Neuronal stem cell (in vitro differentiated cells): Measurements from ENCODE around the gene PKHD1.

ENCODE experiments used
- DNase-seq: peaks from one replicate; pipeline ENCODE4 v3.0.0-alpha.2; 2013; ENCODE audit warnings: low spot score
- H2AFZ ChIP-seq: one replicate; pipeline ENCODE4 v1.6.1; 2013; ENCODE audit warnings: mild to moderate bottlenecking, low read length, inconsistent platforms
- H2AK5ac ChIP-seq: 2 replicates; pipeline ENCODE4 v1.6.1; 2013; ENCODE audit warnings: low read depth, mild to moderate bottlenecking, inconsistent platforms, low read length, moderate library complexity, mixed read lengths
- H2BK120ac ChIP-seq: 2 replicates; pipeline ENCODE4 v1.6.1; 2013; ENCODE audit warnings: low read depth, mild to moderate bottlenecking, inconsistent platforms, low read length, moderate library complexity, mixed read lengths
- H2BK12ac ChIP-seq: one replicate; pipeline ENCODE4 v1.6.1; 2013; ENCODE audit warnings: low read length, inconsistent platforms
- H2BK15ac ChIP-seq: 2 replicates; pipeline ENCODE4 v1.6.1; 2013; ENCODE audit warnings: mild to moderate bottlenecking, low read length, inconsistent platforms, mixed read lengths
- H2BK5ac ChIP-seq: one replicate; pipeline ENCODE4 v1.6.1; 2013; ENCODE audit warnings: inconsistent platforms, mild to moderate bottlenecking, low read length, moderate library complexity
- H3K14ac ChIP-seq: one replicate; pipeline ENCODE4 v1.6.1; 2013; ENCODE audit warnings: low read length, inconsistent platforms
- H3K18ac ChIP-seq: 2 replicates; pipeline ENCODE4 v1.6.1; 2013; ENCODE audit warnings: low read length, inconsistent platforms
- H3K23ac ChIP-seq: 2 replicates; pipeline ENCODE4 v1.6.1; 2013; ENCODE audit warnings: low read depth, mild to moderate bottlenecking, mixed read lengths, low read length, inconsistent platforms; ENCODE audit not compliant: poor library complexity
- H3K27ac ChIP-seq: replicated peaks from 3 replicates; pipeline ENCODE4 v1.5.1; 2013; ENCODE audit warnings: low read length, inconsistent platforms
- H3K27me3 ChIP-seq, 3 experiments: 2 replicates each; pipeline ENCODE4 v1.6.1; 2013; ENCODE audit warnings: low read length in 3 of 3, mild to moderate bottlenecking in 2 of 3, inconsistent platforms in 1 of 3, low read depth in 1 of 3, mixed read lengths in 1 of 3, moderate library complexity in 1 of 3; ENCODE audit not compliant: control insufficient read depth in 3 of 3, insufficient read depth in 3 of 3
- H3K36me3 ChIP-seq, 2 donors: replicated peaks in 1 of 2; 2 replicates each; pipeline ENCODE4 v1.6.1; 2013; ENCODE audit warnings: low read length in 2 of 2; ENCODE audit not compliant: control insufficient read depth in 2 of 2, insufficient read depth in 2 of 2
- H3K4ac ChIP-seq: 2 replicates; pipeline ENCODE4 v1.6.1; 2013; ENCODE audit warnings: inconsistent platforms, mild to moderate bottlenecking, low read length, moderate library complexity
- H3K4me1 ChIP-seq, 2 donors: 1 replicate in 1 of 2; 2 replicates in 1 of 2; pipeline ENCODE4 v1.6.1; 2013; ENCODE audit warnings: low read length in 2 of 2, low read depth in 1 of 2; ENCODE audit not compliant: control insufficient read depth in 2 of 2, insufficient read depth in 1 of 2
- H3K4me2 ChIP-seq: one replicate; pipeline ENCODE4 v1.6.1; 2013; ENCODE audit warnings: mild to moderate bottlenecking, low read length, inconsistent platforms; ENCODE audit not compliant: insufficient read depth, poor library complexity, severe bottlenecking
- H3K4me3 ChIP-seq, 2 donors: 2 replicates each; pipeline ENCODE4 v1.5.1; 2013; ENCODE audit warnings: low read length in 2 of 2, mild to moderate bottlenecking in 2 of 2, inconsistent platforms in 1 of 2, moderate library complexity in 1 of 2
- H3K79me1 ChIP-seq: one replicate; pipeline ENCODE4 v1.6.1; 2013; ENCODE audit warnings: low read depth, mild to moderate bottlenecking, inconsistent platforms, low read length, moderate library complexity
- H3K9ac ChIP-seq: one replicate; pipeline ENCODE4 v1.6.1; 2013; ENCODE audit warnings: mild to moderate bottlenecking, low read depth, low read length, inconsistent platforms; ENCODE audit not compliant: poor library complexity
- H3K9me3 ChIP-seq, 2 donors: replicated peaks in 1 of 2; 2 replicates each; pipeline versions ENCODE3 to v1.6.1; 2013; ENCODE audit warnings: low read length in 2 of 2, mild to moderate bottlenecking in 2 of 2, inconsistent platforms in 1 of 2, low read depth in 1 of 2, mixed read lengths in 1 of 2, moderate library complexity in 1 of 2; ENCODE audit not compliant: control insufficient read depth in 2 of 2, insufficient read depth in 1 of 2
- H4K8ac ChIP-seq: one replicate; pipeline ENCODE4 v1.6.1; 2013; ENCODE audit warnings: low read depth, mild to moderate bottlenecking, inconsistent platforms, low read length, moderate library complexity
- H4K91ac ChIP-seq: one replicate; pipeline ENCODE4 v1.6.1; 2013; ENCODE audit warnings: low read length, low read depth, mild to moderate bottlenecking, inconsistent platforms; ENCODE audit not compliant: poor library complexity
- WGBS, 2 donors: extraction: QIAGEN DNeasy Blood & Tissue Kit; methylation state at CpG; one replicate each; pipeline ENCODE4 v1.1.7; 2013; ENCODE audit warnings: missing lambda C conversion rate in 2 of 2, mixed read lengths in 1 of 2; ENCODE audit not compliant: insufficient read length in 2 of 2, insufficient replicate concordance in 1 of 2; ENCODE audit errors: extremely low coverage in 2 of 2; 5-methylcytosine and 5-hydroxymethylcytosine counted together

PKHD1 gene

DNA sequence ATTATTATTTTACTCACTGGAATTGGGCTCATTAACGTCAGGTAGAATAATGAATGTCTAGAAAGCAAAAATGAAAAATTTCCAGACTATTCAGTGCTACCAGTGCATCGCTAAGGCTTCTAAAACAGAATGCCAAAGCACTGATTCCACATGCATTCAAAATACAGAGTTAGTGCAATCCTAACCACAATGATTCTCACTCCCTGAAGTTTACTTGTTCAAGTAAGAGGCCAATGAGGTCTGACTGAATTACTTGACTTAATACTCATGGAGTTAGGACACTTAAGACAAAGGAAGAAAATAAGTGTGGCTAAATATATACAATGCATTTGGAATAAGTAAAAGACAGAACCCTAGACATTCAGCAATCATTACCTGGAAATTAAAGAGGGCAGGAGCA lies 220.5 kb downstream of the PKHD1 start:
- H3K4me2 ChIP-seq, result no peak overlapping the region
- H2AK5ac ChIP-seq, result no peak overlapping the region
- no peak overlapping the region for H3K23ac ChIP-seq
- DNase-seq, result no peak
- no peak overlapping the region for H3K27ac ChIP-seq
- H3K79me1 ChIP-seq, result no peaks in the 10 kb centered on the region
- no peaks in the 10 kb centered on the region for H3K27me3 ChIP-seq
- no peak overlapping the region for H2BK12ac ChIP-seq
- H3K14ac ChIP-seq, result no peak overlapping the region
- no peak overlapping the region for H3K9ac ChIP-seq
- no peak overlapping the region for H2BK120ac ChIP-seq
- no peak overlapping the region for H2AFZ ChIP-seq
- H2BK5ac ChIP-seq, result no peak overlapping the region
- H2BK15ac ChIP-seq, result no peak overlapping the region
- no peak overlapping the region for H4K8ac ChIP-seq
- H4K91ac ChIP-seq, result no peak overlapping the region
- no CpG with 5 or more reads among the region's 2 CpGs for WGBS, 2 donors
- H3K4me1 ChIP-seq, result no peaks in the 10 kb centered on the region
- H3K18ac ChIP-seq, result no peak overlapping the region
- H3K4me3 ChIP-seq, result no peak overlapping the region
- H3K9me3 ChIP-seq, result no peaks in the 10 kb centered on the region
- no peak overlapping the region for H3K4ac ChIP-seq
- no peaks in the 10 kb centered on the region for H3K36me3 ChIP-seq

DNA sequence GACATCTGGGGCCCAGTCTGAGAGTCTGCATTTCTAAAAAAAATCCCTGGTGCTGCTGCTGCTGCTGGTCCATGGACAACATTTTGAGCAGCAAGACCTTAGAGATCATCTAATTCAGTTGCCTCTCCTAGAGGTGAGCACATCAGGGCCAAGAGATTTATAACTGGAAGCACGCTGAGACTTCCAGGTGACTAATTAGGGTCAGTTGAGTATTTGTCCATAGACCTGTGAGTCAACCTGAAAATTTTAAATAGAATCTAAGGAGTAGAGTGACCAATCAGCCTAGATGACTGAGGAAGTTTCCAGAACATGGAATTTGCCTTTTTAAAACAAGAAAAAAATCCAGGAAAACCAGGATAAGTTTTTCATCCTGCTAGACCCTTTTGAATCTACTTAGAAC lies 221.4 kb downstream of the PKHD1 start:
- no peaks in the 10 kb centered on the region for H3K36me3 ChIP-seq
- no peak overlapping the region for H2AFZ ChIP-seq
- DNase-seq, result no peak
- H2BK120ac ChIP-seq, result no peak overlapping the region
- H3K27ac ChIP-seq, result no peak overlapping the region
- H3K23ac ChIP-seq, result no peak overlapping the region
- no peaks in the 10 kb centered on the region for H3K9me3 ChIP-seq
- H3K4me1 ChIP-seq, result no peaks in the 10 kb centered on the region
- H4K91ac ChIP-seq, result no peak overlapping the region
- H4K8ac ChIP-seq, result no peak overlapping the region
- no peak overlapping the region for H2BK5ac ChIP-seq
- no peak overlapping the region for H3K14ac ChIP-seq
- H2BK12ac ChIP-seq, result no peak overlapping the region
- H3K27me3 ChIP-seq, result no peaks in the 10 kb centered on the region
- H2BK15ac ChIP-seq, result no peak overlapping the region
- no peak overlapping the region for H3K4me3 ChIP-seq
- no peaks in the 10 kb centered on the region for H3K79me1 ChIP-seq
- WGBS, 2 donors, result no CpG with 5 or more reads among the region's 1 CpG
- no peak overlapping the region for H2AK5ac ChIP-seq
- H3K4ac ChIP-seq, result no peak overlapping the region
- no peak overlapping the region for H3K9ac ChIP-seq
- no peak overlapping the region for H3K4me2 ChIP-seq
- H3K18ac ChIP-seq, result no peak overlapping the region

DNA sequence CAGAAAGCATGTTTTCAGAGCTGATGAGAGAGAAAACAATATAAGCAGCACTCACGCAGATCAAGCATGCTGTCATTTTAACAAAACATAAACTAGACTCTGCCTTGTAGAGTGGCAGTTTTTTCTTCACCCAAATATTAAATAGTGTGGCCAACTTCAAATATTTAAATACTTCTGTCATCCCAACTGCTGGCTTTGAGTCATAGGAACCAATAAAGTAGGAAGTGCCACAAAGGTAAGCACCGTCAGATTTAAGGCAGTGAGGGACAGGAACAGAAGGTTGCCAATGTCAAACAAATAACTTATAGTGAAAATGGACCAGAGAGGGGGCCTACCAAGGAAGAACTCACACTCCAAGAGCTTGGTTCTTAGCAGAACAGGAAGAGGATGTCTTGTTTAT lies 222.2 kb downstream of the PKHD1 start:
- Histone ChIP-seq H2AFZ (no peak overlapping the region), H3K4me3 (no peak overlapping the region), H3K36me3 (no peaks in the 10 kb centered on the region), H3K79me1 (no peaks in the 10 kb centered on the region), H3K9ac (no peak overlapping the region), H3K27ac (no peak overlapping the region), H2BK120ac (no peak overlapping the region), H3K27me3 (no peaks in the 10 kb centered on the region), H3K4me2 (no peak overlapping the region), H4K91ac (no peak overlapping the region), H3K4me1 (no peaks in the 10 kb centered on the region), H4K8ac (no peak overlapping the region), H3K9me3 (no peaks in the 10 kb centered on the region), H3K23ac (no peak overlapping the region), H2BK15ac (no peak overlapping the region), H2BK5ac (no peak overlapping the region), H3K18ac (no peak overlapping the region), H3K4ac (no peak overlapping the region), H2AK5ac (no peak overlapping the region), H2BK12ac (no peak overlapping the region), H3K14ac (no peak overlapping the region)
- DNase-seq, result no peak
- no CpG with 5 or more reads among the region's 2 CpGs for WGBS, 2 donors

DNA sequence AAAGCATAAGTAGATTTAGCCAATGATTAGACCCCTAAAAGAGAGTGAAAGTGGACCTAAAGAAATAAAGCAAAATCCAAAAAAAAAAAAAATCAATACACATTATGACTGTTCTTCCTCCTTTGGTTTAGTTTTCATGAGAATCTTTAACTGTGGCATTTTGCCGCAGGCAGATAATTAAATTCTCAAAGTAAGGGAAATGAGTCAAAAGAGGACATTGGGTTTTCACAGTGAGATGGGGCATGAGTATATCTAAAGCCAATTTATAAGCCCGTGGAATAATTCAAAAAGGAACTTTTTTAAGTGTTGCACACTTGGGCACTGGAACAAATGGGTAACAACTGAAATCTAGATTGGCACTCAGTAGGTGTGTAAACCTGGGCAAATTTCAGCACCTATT lies 230.3 kb downstream of the PKHD1 start:
- Histone ChIP-seq H2BK5ac (no peak overlapping the region), H3K36me3 (no peaks in the 10 kb centered on the region), H3K4me2 (no peak overlapping the region), H3K27ac (no peak overlapping the region), H3K18ac (no peak overlapping the region), H3K14ac (no peak overlapping the region), H3K4ac (no peak overlapping the region), H3K4me3 (no peak overlapping the region), H2AK5ac (no peak overlapping the region), H2BK120ac (no peak overlapping the region), H2BK15ac (no peak overlapping the region), H3K27me3 (no peaks in the 10 kb centered on the region), H3K9ac (no peak overlapping the region), H2BK12ac (no peak overlapping the region), H2AFZ (no peak overlapping the region), H3K23ac (no peak overlapping the region), H3K79me1 (no peaks in the 10 kb centered on the region), H4K91ac (no peak overlapping the region), H3K4me1 (no peaks in the 10 kb centered on the region), H4K8ac (no peak overlapping the region), H3K9me3 (no peaks in the 10 kb centered on the region)
- WGBS, 2 donors, result no CpG with 5 or more reads among the region's 2 CpGs
- DNase-seq, result no peak
